ENCODE data around the gene HIVEP3. TPM values are rescaled to one million over a fixed set of nuclear protein-coding genes. Genes with fewer than 3 reads are reported as not detected.

HIVEP3 gene
- total and polyA plus RNA-seq, 4 experiments from 2014 or later: 8.2 to 12.8 (median 10.8) TPM

- POLR2A ChIA-PET (ENCODE audit: partially characterized antibody): no interaction called here
These were observed 78.0 kb downstream of the HIVEP3 start for GRCh38 chr1:41840592-41841246.

GRCh38 chr1:41838266-41838665 is 80.5 kb downstream of the HIVEP3 start:
- no peak overlapping the region for H3K27ac Mint-ChIP-seq
- Histone ChIP-seq H3K4me1 (ENCODE audit: insufficient read depth, low read length) (no peaks in the 10 kb centered on the region), H3K36me3 (ENCODE audit: insufficient read depth, low read length) (no peaks in the 10 kb centered on the region), H3K27me3 (ENCODE audit: insufficient read depth, low read length) (no peaks in the 10 kb centered on the region), H3K9me3 (ENCODE audit: control insufficient read depth in 1 of 2, low read length in 2 of 2) (no peaks in the 10 kb centered on the region), H3K27ac (ENCODE audit: low read depth, low read length) (no peak overlapping the region), H3K4me3 (ENCODE audit: low read length in 2 of 2) (no peak overlapping the region)
- H3K9me3 Mint-ChIP-seq: no peaks in the 10 kb centered on the region
- H3K4me3 Mint-ChIP-seq: no peak overlapping the region
- intact Hi-C loops (cut with micrococcal nuclease): no loop called here
- no peaks in the 10 kb centered on the region for H3K36me3 Mint-ChIP-seq
- POLR2A ChIA-PET (ENCODE audit: partially characterized antibody): no interaction called here
- CTCF ChIA-PET (ENCODE audit: partially characterized antibody): no interaction called here
- no peak for DNase-seq
- H3K4me1 Mint-ChIP-seq: peaks cover 0 to 15% (median 7%) of the 10 kb centered on the region in 4 donors
- H3K27me3 Mint-ChIP-seq: no peaks in the 10 kb centered on the region

More at GRCh38 chr1:41840592-41841246, 78.0 kb downstream of the HIVEP3 start:
- no peak overlapping the region for H3K4me3 Mint-ChIP-seq
- H3K27me3 Mint-ChIP-seq: no peaks in the 10 kb centered on the region
- no peak overlapping the region for H3K27ac Mint-ChIP-seq
- CTCF ChIA-PET (ENCODE audit: partially characterized antibody): no interaction called here
- H3K36me3 ChIP-seq (ENCODE audit: insufficient read depth, low read length): no peaks in the 10 kb centered on the region
- no peak overlapping the region for H3K27ac ChIP-seq (ENCODE audit: low read depth, low read length)
- no peaks in the 10 kb centered on the region for H3K9me3 Mint-ChIP-seq
- no peak overlapping the region for H3K4me3 ChIP-seq (ENCODE audit: low read length in 2 of 2)
- no peaks in the 10 kb centered on the region for H3K27me3 ChIP-seq (ENCODE audit: insufficient read depth, low read length)
- no peaks in the 10 kb centered on the region for H3K4me1 ChIP-seq (ENCODE audit: insufficient read depth, low read length)
- no peaks in the 10 kb centered on the region for H3K36me3 Mint-ChIP-seq
- intact Hi-C loops (cut with micrococcal nuclease): no loop called here
- H3K9me3 ChIP-seq (ENCODE audit: control insufficient read depth in 1 of 2, low read length in 2 of 2): no peaks in the 10 kb centered on the region
- peaks cover 0 to 15% (median 9%) of the 10 kb centered on the region in 4 donors for H3K4me1 Mint-ChIP-seq
- DNase-seq: no peak

GRCh38 chr1:41837691-41838090 is 81.0 kb downstream of the HIVEP3 start:
- no peak overlapping the region for H3K4me3 Mint-ChIP-seq
- no peaks in the 10 kb centered on the region for H3K36me3 ChIP-seq (ENCODE audit: insufficient read depth, low read length)
- H3K4me1 ChIP-seq (ENCODE audit: insufficient read depth, low read length): no peaks in the 10 kb centered on the region
- ChIA-PET POLR2A (ENCODE audit: partially characterized antibody) (no interaction called here), CTCF (ENCODE audit: partially characterized antibody) (interaction anchor here (0.7 kb wide), 1 partner anchor 23 kb away, joined by 3 read pairs; no protein-coding TSS in a partner anchor)
- no peaks in the 10 kb centered on the region for H3K27me3 Mint-ChIP-seq
- H3K4me3 ChIP-seq (ENCODE audit: low read length in 2 of 2): no peak overlapping the region
- no peaks in the 10 kb centered on the region for H3K27me3 ChIP-seq (ENCODE audit: insufficient read depth, low read length)
- no peak overlapping the region for H3K27ac ChIP-seq (ENCODE audit: low read depth, low read length)
- no peaks in the 10 kb centered on the region for H3K9me3 ChIP-seq (ENCODE audit: control insufficient read depth in 1 of 2, low read length in 2 of 2)
- peaks cover 0 to 14% (median 7%) of the 10 kb centered on the region in 4 donors for H3K4me1 Mint-ChIP-seq
- H3K9me3 Mint-ChIP-seq: no peaks in the 10 kb centered on the region
- H3K36me3 Mint-ChIP-seq: no peaks in the 10 kb centered on the region
- no peak overlapping the region for H3K27ac Mint-ChIP-seq
- intact Hi-C loops (cut with micrococcal nuclease): no loop called here
- DNase-seq: no peak

GRCh38 chr1:41835485-41835884 is 83.2 kb downstream of the HIVEP3 start:
- Mint-ChIP-seq H3K4me1 (peaks cover 0 to 5% (median 0%) of the 10 kb centered on the region in 4 donors), H3K4me3 (no peak overlapping the region), H3K36me3 (no peaks in the 10 kb centered on the region), H3K9me3 (no peaks in the 10 kb centered on the region), H3K27me3 (no peaks in the 10 kb centered on the region), H3K27ac (no peak overlapping the region)
- Histone ChIP-seq H3K27ac (ENCODE audit: low read depth, low read length) (no peak overlapping the region), H3K27me3 (ENCODE audit: insufficient read depth, low read length) (no peaks in the 10 kb centered on the region), H3K4me1 (ENCODE audit: insufficient read depth, low read length) (no peaks in the 10 kb centered on the region), H3K4me3 (ENCODE audit: low read length in 2 of 2) (no peak overlapping the region), H3K9me3 (ENCODE audit: control insufficient read depth in 1 of 2, low read length in 2 of 2) (no peaks in the 10 kb centered on the region), H3K36me3 (ENCODE audit: insufficient read depth, low read length) (no peaks in the 10 kb centered on the region)
- ChIA-PET POLR2A (ENCODE audit: partially characterized antibody) (no interaction called here), CTCF (ENCODE audit: partially characterized antibody) (interaction anchor here (1.7 kb wide), 1 partner anchor 23 kb away, joined by 3 read pairs; no protein-coding TSS in a partner anchor)
- intact Hi-C loops (cut with micrococcal nuclease): no loop called here
- no peak for DNase-seq

- no peaks in the 10 kb centered on the region for H3K9me3 Mint-ChIP-seq
- Histone ChIP-seq H3K27me3 (ENCODE audit: insufficient read depth, low read length) (no peaks in the 10 kb centered on the region), H3K36me3 (ENCODE audit: insufficient read depth, low read length) (no peaks in the 10 kb centered on the region), H3K9me3 (ENCODE audit: control insufficient read depth in 1 of 2, low read length in 2 of 2) (no peaks in the 10 kb centered on the region), H3K27ac (ENCODE audit: low read depth, low read length) (no peak overlapping the region), H3K4me1 (ENCODE audit: insufficient read depth, low read length) (no peaks in the 10 kb centered on the region), H3K4me3 (ENCODE audit: low read length in 2 of 2) (no peak overlapping the region)
- no peak overlapping the region for H3K27ac Mint-ChIP-seq
- no peaks in the 10 kb centered on the region for H3K36me3 Mint-ChIP-seq
- intact Hi-C loops (cut with micrococcal nuclease): no loop called here
- no peak for DNase-seq
- CTCF ChIA-PET (ENCODE audit: partially characterized antibody): no interaction called here
- POLR2A ChIA-PET (ENCODE audit: partially characterized antibody): no interaction called here
- H3K4me1 Mint-ChIP-seq: peaks cover 0 to 2% (median 0%) of the 10 kb centered on the region in 4 donors
- no peaks in the 10 kb centered on the region for H3K27me3 Mint-ChIP-seq
- no peak overlapping the region for H3K4me3 Mint-ChIP-seq
These were observed 85.2 kb downstream of the HIVEP3 start for GRCh38 chr1:41833519-41834000.

- H3K27ac ChIP-seq (ENCODE audit: low read depth, low read length): no peak overlapping the region
- H3K4me1 ChIP-seq (ENCODE audit: insufficient read depth, low read length): no peaks in the 10 kb centered on the region
- DNase-seq: no peak
- no peak overlapping the region for H3K27ac Mint-ChIP-seq
- ChIA-PET CTCF (ENCODE audit: partially characterized antibody) (interaction anchor here (1.4 kb wide), 1 partner anchor 19 kb away, joined by 3 read pairs; no protein-coding TSS in a partner anchor), POLR2A (ENCODE audit: partially characterized antibody) (no interaction called here)
- H3K36me3 Mint-ChIP-seq: no peaks in the 10 kb centered on the region
- no peaks in the 10 kb centered on the region for H3K27me3 ChIP-seq (ENCODE audit: insufficient read depth, low read length)
- H3K36me3 ChIP-seq (ENCODE audit: insufficient read depth, low read length): no peaks in the 10 kb centered on the region
- no peaks in the 10 kb centered on the region for H3K27me3 Mint-ChIP-seq
- no peak overlapping the region for H3K4me3 Mint-ChIP-seq
- peaks cover 0 to 3% (median 0%) of the 10 kb centered on the region in 4 donors for H3K4me1 Mint-ChIP-seq
- intact Hi-C loops (cut with micrococcal nuclease): no loop called here
- H3K9me3 ChIP-seq (ENCODE audit: control insufficient read depth in 1 of 2, low read length in 2 of 2): no peaks in the 10 kb centered on the region
- no peaks in the 10 kb centered on the region for H3K9me3 Mint-ChIP-seq
- no peak overlapping the region for H3K4me3 ChIP-seq (ENCODE audit: low read length in 2 of 2)
These were observed 88.0 kb downstream of the HIVEP3 start for GRCh38 chr1:41830726-41831125.

- POLR2A ChIA-PET (ENCODE audit: partially characterized antibody): no interaction called here
- intact Hi-C loops (cut with micrococcal nuclease): no loop called here
- H3K4me3 ChIP-seq (ENCODE audit: low read length in 2 of 2): no peak overlapping the region
- Mint-ChIP-seq H3K4me1 (peaks cover 0 to 3% (median under 1%) of the 10 kb centered on the region in 4 donors), H3K27ac (no peak overlapping the region), H3K36me3 (no peaks in the 10 kb centered on the region), H3K9me3 (no peaks in the 10 kb centered on the region), H3K4me3 (no peak overlapping the region), H3K27me3 (no peaks in the 10 kb centered on the region)
- no peak for DNase-seq
- CTCF ChIA-PET (ENCODE audit: partially characterized antibody): no interaction called here
- no peaks in the 10 kb centered on the region for H3K36me3 ChIP-seq (ENCODE audit: insufficient read depth, low read length)
- H3K27ac ChIP-seq (ENCODE audit: low read depth, low read length): no peak overlapping the region
- no peaks in the 10 kb centered on the region for H3K9me3 ChIP-seq (ENCODE audit: control insufficient read depth in 1 of 2, low read length in 2 of 2)
- H3K4me1 ChIP-seq (ENCODE audit: insufficient read depth, low read length): no peaks in the 10 kb centered on the region
- H3K27me3 ChIP-seq (ENCODE audit: insufficient read depth, low read length): no peaks in the 10 kb centered on the region
These were observed 90.6 kb downstream of the HIVEP3 start for GRCh38 chr1:41827991-41828570.
